Keratinocyte (primary cell): ENCODE results near the gene FXN.

Source experiments
- CTCF ChIP-seq, 3 experiments: IDR thresholded peaks in 1 of 3; conservative IDR thresholded peaks in 1 of 3; optimal IDR thresholded peaks in 1 of 3; 2 replicates in 2 of 3; 3 replicates in 1 of 3; pipeline versions ENCODE3 to v1.5.1; 2011; ENCODE audit warnings: low read length in 3 of 3, mild to moderate bottlenecking in 3 of 3, moderate library complexity in 2 of 3, control low read depth in 1 of 3, inconsistent platforms in 1 of 3; ENCODE audit not compliant: insufficient read depth in 2 of 3; ENCODE audit errors: extremely low read depth in 1 of 3
- EZH2 ChIP-seq: IDR thresholded peaks from one replicate; pipeline ENCODE4 v1.6.1; 2012; ENCODE audit warnings: inconsistent platforms, mild to moderate bottlenecking, low read length, moderate library complexity

DNA sequence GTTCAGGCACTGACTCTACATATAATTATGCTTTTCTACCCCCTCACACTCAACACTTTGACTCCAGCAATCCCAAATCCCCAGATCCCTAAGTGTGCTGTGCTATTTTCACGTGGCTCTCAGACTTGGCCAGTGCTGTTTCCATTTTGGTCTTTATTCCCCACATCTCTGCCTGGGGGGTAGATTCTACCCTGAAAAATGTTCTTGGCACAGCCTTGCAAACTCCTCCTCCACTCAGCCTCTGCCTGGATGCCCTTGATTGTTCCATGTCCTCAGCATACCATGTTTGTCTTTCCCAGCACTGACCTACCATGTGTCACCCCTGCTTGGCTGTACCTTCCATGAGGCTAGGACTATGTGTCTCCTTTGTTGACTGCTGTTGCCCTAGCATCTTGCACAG, 43.0 kb downstream of the FXN start:
- no peak for TF ChIP-seq CTCF (optimal IDR thresholded peaks at IDR 0.05 in 1 of 3, IDR thresholded peaks at IDR 0.05 in 1 of 3, conservative IDR thresholded peaks at IDR 0.05 in 1 of 3; ENCODE audit: extremely low read depth in 1 of 3, insufficient read depth in 2 of 3, low read length in 3 of 3)
- no peak for TF ChIP-seq EZH2
